BE2C (cell line): Measurements from ENCODE around the gene B3GALNT2.

Source experiments
- DNase-seq: peaks from one replicate; pipeline ENCODE4 v3.0.0-alpha.2; 2020
- H3K27me3 ChIP-seq: fragments of 250-450 bp; sonication (Bioruptor Pico); 2 replicates; pipeline ENCODE4 v1.5.1; 2020; ENCODE audit warnings: mild to moderate bottlenecking
- H3K36me3 ChIP-seq: fragments of 250-450 bp; sonication (Bioruptor Pico); 2 replicates; pipeline ENCODE4 v1.5.1; 2020; ENCODE audit warnings: mild to moderate bottlenecking
- H3K4me1 ChIP-seq: fragments of 250-450 bp; sonication (Bioruptor Pico); 2 replicates; pipeline ENCODE4 v1.5.1; 2020
- H3K4me3 ChIP-seq: 2 replicates; pipeline ENCODE4 v1.5.1; 2011; ENCODE audit warnings: low read depth, low read length
- H3K9me3 ChIP-seq: fragments of 250-450 bp; sonication (Bioruptor Pico); 2 replicates; pipeline ENCODE4 v1.5.1; 2020
- TF ChIP-seq, protein P1 (sequence below): IDR thresholded peaks from 2 replicates; pipeline ENCODE4 v1.5.1; 2012; ENCODE audit warnings: mild to moderate bottlenecking, low read depth, low read length

B3GALNT2 gene

DNA sequence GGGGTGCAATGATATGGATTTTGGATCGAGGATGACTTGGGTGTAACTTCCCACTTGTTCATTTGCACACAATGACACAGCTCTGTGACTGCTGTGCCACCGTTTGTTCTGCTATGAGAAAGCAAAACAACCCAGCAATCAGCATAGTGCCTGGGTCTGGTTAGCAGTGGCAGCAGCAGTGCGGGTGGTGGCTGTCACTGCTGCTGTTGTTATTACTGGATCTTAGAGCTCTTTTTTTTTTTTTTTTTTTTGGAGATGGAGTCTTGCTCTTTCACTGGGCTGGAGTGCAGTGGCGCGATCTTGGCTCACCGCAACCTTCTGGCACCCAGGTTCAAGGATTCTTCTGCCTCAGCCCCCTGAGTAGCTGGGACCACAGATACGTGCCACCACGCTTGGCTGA, 80.2 kb downstream of the B3GALNT2 start:
- no peak for DNase-seq
- Histone ChIP-seq H3K4me3 (no peak overlapping the region), H3K9me3 (no peaks in the 10 kb centered on the region), H3K4me1 (peaks cover 15% of the 10 kb centered on the region), H3K36me3 (peaks cover 5% of the 10 kb centered on the region), H3K27me3 (no peaks in the 10 kb centered on the region)
- TF ChIP-seq, protein P1, sequence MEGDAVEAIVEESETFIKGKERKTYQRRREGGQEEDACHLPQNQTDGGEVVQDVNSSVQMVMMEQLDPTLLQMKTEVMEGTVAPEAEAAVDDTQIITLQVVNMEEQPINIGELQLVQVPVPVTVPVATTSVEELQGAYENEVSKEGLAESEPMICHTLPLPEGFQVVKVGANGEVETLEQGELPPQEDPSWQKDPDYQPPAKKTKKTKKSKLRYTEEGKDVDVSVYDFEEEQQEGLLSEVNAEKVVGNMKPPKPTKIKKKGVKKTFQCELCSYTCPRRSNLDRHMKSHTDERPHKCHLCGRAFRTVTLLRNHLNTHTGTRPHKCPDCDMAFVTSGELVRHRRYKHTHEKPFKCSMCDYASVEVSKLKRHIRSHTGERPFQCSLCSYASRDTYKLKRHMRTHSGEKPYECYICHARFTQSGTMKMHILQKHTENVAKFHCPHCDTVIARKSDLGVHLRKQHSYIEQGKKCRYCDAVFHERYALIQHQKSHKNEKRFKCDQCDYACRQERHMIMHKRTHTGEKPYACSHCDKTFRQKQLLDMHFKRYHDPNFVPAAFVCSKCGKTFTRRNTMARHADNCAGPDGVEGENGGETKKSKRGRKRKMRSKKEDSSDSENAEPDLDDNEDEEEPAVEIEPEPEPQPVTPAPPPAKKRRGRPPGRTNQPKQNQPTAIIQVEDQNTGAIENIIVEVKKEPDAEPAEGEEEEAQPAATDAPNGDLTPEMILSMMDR, result no peak

DNA sequence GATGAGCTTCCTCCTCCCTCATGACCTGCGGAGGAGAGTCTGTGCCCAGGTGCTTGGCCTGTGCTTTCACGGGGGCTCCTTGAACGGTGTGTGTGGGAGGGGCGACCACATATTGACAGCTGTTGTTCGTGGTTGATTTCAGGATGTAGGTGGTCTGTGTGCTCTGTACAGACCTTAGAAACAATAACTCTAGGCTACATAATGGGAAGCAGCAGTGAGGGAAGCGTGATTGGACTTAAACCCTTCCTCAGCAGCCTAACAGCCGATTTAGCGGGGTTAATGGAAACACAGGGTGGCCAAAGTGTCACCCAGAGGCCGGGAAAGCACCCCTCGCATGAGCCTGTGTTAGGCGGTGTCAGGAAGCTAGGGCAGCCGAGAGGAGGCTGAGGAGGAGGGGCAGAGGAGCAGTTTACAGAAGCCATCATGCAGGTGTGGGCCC, 81.0 kb downstream of the B3GALNT2 start:
- Histone ChIP-seq H3K27me3 (no peaks in the 10 kb centered on the region), H3K4me1 (peaks cover 15% of the 10 kb centered on the region), H3K4me3 (no peak overlapping the region), H3K36me3 (peaks cover 5% of the 10 kb centered on the region), H3K9me3 (no peaks in the 10 kb centered on the region)
- DNase-seq, result no peak
- TF ChIP-seq, protein P1, result no peak

DNA sequence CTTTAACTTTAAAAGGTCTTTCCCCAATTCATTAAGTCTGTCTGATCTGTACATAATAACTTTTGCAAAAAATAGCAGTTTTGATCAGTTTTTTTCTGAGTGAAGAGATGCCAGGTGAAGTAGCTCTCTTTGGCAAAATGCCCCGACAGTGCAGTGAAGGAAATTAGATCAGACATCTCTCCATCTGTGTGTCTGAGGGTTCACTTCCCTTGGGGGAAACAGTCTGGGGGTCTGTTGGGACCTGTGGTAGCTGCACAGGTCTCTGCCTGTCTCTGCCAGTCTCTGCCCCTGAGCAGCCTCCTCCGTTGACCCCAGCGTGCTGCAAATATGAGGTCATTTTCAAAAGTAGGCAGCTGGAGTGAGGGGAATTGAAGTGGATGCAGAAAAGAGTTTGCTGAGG, 82.5 kb downstream of the B3GALNT2 start:
- TF ChIP-seq, protein P1, result no peak
- no peaks in the 10 kb centered on the region for H3K27me3 ChIP-seq
- peak; percentile 59 for DNase-seq
- H3K4me3 ChIP-seq, result no peak overlapping the region
- peaks cover 12% of the 10 kb centered on the region for H3K4me1 ChIP-seq
- H3K36me3 ChIP-seq, result no peaks in the 10 kb centered on the region; the same call in none of the 2 replicates
- H3K9me3 ChIP-seq, result no peaks in the 10 kb centered on the region

DNA sequence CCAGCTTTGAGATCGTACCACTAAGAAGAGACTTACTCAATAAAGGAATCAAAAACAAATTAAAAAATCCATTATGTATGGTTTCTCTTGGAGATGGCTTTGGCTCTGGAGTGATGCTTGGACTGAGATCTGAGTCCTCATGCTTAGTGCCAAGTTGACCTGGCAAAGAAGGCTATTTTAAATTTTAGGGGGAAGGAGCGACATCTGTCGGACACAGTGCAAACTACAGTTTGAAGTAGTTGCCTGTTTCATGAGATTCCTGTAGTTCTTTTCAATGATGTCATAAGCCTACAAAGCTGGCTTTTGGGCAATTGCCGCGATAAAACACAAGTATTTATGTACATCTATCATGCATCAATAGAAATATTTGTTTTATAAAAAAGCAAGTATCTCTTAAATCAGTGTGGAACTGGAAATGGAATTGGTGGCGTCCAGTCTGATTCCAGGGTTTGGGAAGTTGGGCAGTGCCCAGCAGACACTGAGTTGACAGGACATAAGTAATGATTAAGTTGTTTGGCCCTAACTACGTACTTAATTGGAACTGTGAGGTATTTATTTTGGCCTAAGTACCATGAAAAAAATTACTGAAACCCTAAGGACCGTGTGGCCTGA, 87.1 kb downstream of the B3GALNT2 start:
- Histone ChIP-seq H3K4me3 (no peak overlapping the region), H3K27me3 (no peaks in the 10 kb centered on the region), H3K4me1 (peaks cover 8% of the 10 kb centered on the region), H3K36me3 (peaks cover 3% of the 10 kb centered on the region), H3K9me3 (no peaks in the 10 kb centered on the region)
- TF ChIP-seq, protein P1, result peak; percentile 88
- peak; percentile 51 for DNase-seq

DNA sequence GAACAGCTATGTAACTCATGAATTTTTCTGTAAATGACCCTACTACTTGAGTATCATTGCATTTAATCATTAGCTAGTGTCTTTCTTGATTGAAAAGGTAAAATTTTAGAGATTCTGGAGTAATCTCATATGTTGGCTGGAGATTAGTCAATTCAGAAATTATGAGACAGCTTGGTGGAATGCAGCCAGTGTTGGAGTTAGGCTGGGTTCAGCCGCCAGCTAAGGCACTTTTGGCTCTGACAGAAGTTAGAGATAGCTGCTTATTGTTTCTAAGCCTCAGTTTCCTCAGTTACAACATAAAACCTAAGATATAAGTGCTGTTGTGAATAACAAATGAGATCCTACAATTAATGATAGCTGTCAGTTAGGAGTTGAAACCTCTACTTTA, 87.6 kb downstream of the B3GALNT2 start:
- Histone ChIP-seq H3K4me3 (no peak overlapping the region), H3K9me3 (no peaks in the 10 kb centered on the region), H3K4me1 (peaks cover 4% of the 10 kb centered on the region), H3K36me3 (peaks cover 3% of the 10 kb centered on the region), H3K27me3 (no peaks in the 10 kb centered on the region)
- TF ChIP-seq, protein P1, result no peak
- DNase-seq, result no peak
